Trophoblast cell (in vitro differentiated cells and primary cell): ENCODE results near the gene CTDSP2.

Experiments
- DNase-seq, 2 donors: peaks; one replicate each; pipeline ENCODE4 v3.0.0-alpha.2; 2016
- H2AFZ ChIP-seq: 2 replicates; pipeline ENCODE4 v1.6.1; 2013; ENCODE audit warnings: low read length, moderate library complexity, mild to moderate bottlenecking; ENCODE audit not compliant: insufficient read depth, poor library complexity
- H2AK5ac ChIP-seq: 2 replicates; pipeline ENCODE4 v1.6.1; 2013; ENCODE audit warnings: mild to moderate bottlenecking, low read length
- H2BK120ac ChIP-seq: 2 replicates; pipeline ENCODE4 v1.6.1; 2013; ENCODE audit warnings: low read length, mild to moderate bottlenecking, moderate library complexity; ENCODE audit not compliant: insufficient read depth, poor library complexity
- H2BK12ac ChIP-seq: 2 replicates; pipeline ENCODE4 v1.6.1; 2013; ENCODE audit warnings: mild to moderate bottlenecking, low read length, moderate library complexity
- H2BK5ac ChIP-seq: 2 replicates; pipeline ENCODE4 v1.6.1; 2013; ENCODE audit warnings: low read length, low read depth, moderate library complexity, mild to moderate bottlenecking; ENCODE audit not compliant: poor library complexity
- H3K14ac ChIP-seq: 2 replicates; pipeline ENCODE4 v1.6.1; 2013; ENCODE audit warnings: mild to moderate bottlenecking, low read length
- H3K18ac ChIP-seq: 2 replicates; pipeline ENCODE4 v1.6.1; 2013; ENCODE audit warnings: mild to moderate bottlenecking, low read length
- H3K23ac ChIP-seq: 2 replicates; pipeline ENCODE4 v1.6.1; 2013; ENCODE audit warnings: low read length
- H3K27ac ChIP-seq: 2 replicates; pipeline ENCODE4 v1.5.1; 2013; ENCODE audit warnings: low read depth, mild to moderate bottlenecking, inconsistent platforms, low read length, moderate library complexity
- H3K27me3 ChIP-seq: 2 replicates; pipeline ENCODE4 v1.6.1; 2013; ENCODE audit warnings: inconsistent platforms, mild to moderate bottlenecking, low read length, moderate library complexity; ENCODE audit not compliant: insufficient read depth
- H3K36me3 ChIP-seq, 2 experiments: 1 replicate in 1 of 2; 2 replicates in 1 of 2; pipeline ENCODE4 v1.6.1; 2013; ENCODE audit warnings: low read length in 2 of 2, mild to moderate bottlenecking in 2 of 2, moderate library complexity in 1 of 2; ENCODE audit not compliant: insufficient read depth in 2 of 2, control insufficient read depth in 1 of 2
- H3K4ac ChIP-seq: 2 replicates; pipeline ENCODE4 v1.6.1; 2013; ENCODE audit warnings: low read depth, mild to moderate bottlenecking, low read length, moderate library complexity
- H3K4me1 ChIP-seq, 2 experiments: 1 replicate in 1 of 2; 2 replicates in 1 of 2; pipeline ENCODE4 v1.6.1; 2013; ENCODE audit warnings: low read length in 2 of 2, mild to moderate bottlenecking in 2 of 2, moderate library complexity in 1 of 2; ENCODE audit not compliant: insufficient read depth in 2 of 2, control insufficient read depth in 1 of 2
- H3K4me2 ChIP-seq: 2 replicates; pipeline ENCODE4 v1.6.1; 2013; ENCODE audit warnings: inconsistent platforms, mild to moderate bottlenecking, low read length, moderate library complexity
- H3K4me3 ChIP-seq: 2 replicates; pipeline ENCODE4 v1.5.1; 2013; ENCODE audit warnings: mild to moderate bottlenecking, low read depth, low read length, inconsistent platforms
- H3K79me1 ChIP-seq: one replicate; pipeline ENCODE4 v1.6.1; 2013; ENCODE audit warnings: low read length
- H3K79me2 ChIP-seq: 2 replicates; pipeline ENCODE4 v1.6.1; 2013; ENCODE audit warnings: low read length, mild to moderate bottlenecking; ENCODE audit not compliant: control insufficient read depth, insufficient read depth, poor library complexity
- H3K9ac ChIP-seq: 2 replicates; pipeline ENCODE4 v1.6.1; 2013; ENCODE audit warnings: mild to moderate bottlenecking, low read length
- H3K9me3 ChIP-seq: 2 replicates; pipeline ENCODE4 v1.6.1; 2013; ENCODE audit warnings: low read depth, mild to moderate bottlenecking, control low read depth, inconsistent platforms, low read length; ENCODE audit not compliant: insufficient read depth
- H4K12ac ChIP-seq: 2 replicates; pipeline ENCODE4 v1.6.1; 2013; ENCODE audit warnings: low read depth, mild to moderate bottlenecking, low read length, moderate library complexity
- H4K8ac ChIP-seq: 2 replicates; pipeline ENCODE4 v1.6.1; 2013; ENCODE audit warnings: low read depth, mild to moderate bottlenecking, low read length, moderate library complexity
- H4K91ac ChIP-seq: one replicate; pipeline ENCODE4 v1.6.1; 2013; ENCODE audit warnings: low read depth, mild to moderate bottlenecking, low read length, moderate library complexity
- WGBS: extraction: QIAGEN DNeasy Blood & Tissue Kit; methylation state at CpG from one replicate; pipeline ENCODE4 v1.1.7; 2013; ENCODE audit warnings: missing lambda C conversion rate; ENCODE audit not compliant: insufficient read length, insufficient coverage; ENCODE audit errors: extremely low coverage; 5-methylcytosine and 5-hydroxymethylcytosine counted together

CTDSP2 gene

DNA sequence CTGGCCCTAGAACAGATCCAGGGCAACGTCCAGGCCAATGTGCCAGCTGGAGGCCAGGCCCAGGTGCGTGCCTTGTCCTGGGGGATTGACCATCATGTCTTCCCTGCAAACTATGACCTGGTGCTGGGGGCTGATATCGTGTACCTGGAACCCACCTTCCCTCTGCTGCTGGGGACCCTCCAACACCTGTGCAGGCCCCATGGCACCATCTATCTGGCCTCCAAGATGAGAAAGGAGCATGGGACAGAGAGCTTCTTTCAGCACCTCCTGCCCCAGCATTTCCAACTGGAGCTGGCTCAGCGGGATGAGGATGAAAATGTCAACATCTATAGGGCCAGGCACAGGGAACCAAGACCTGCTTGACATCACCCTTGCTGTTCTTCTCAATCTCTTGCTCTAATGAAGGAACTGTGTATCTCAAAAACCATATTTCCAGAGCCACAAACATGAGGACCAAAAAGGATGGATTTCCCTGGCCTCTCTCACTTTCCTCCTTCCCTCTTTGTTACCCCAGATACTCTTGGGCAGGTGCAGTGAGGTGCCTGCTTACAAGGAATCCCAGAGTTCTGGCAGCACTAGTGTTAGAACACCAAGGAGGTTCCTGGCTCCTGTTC is 66.1 kb downstream of the CTDSP2 start:
- H3K27me3 ChIP-seq: no peaks in the 10 kb centered on the region
- no peak overlapping the region for H3K14ac ChIP-seq
- H3K4ac ChIP-seq: no peak overlapping the region
- no peak overlapping the region for H3K27ac ChIP-seq
- H4K12ac ChIP-seq: no peak overlapping the region
- no peak overlapping the region for H2AK5ac ChIP-seq
- H3K79me1 ChIP-seq: peaks cover 3% of the 10 kb centered on the region
- no CpG with 5 or more reads among the region's 4 CpGs for WGBS
- no peak overlapping the region for H4K91ac ChIP-seq
- H2BK5ac ChIP-seq: no peak overlapping the region
- no peak overlapping the region for H2AFZ ChIP-seq
- no peaks in the 10 kb centered on the region for H3K9me3 ChIP-seq
- no peak overlapping the region for H3K18ac ChIP-seq
- H3K36me3 ChIP-seq: peaks cover 0 to 2% of the 10 kb centered on the region in 2 experiments
- H4K8ac ChIP-seq: no peak overlapping the region
- H2BK12ac ChIP-seq: no peak overlapping the region
- H3K4me2 ChIP-seq: no peak overlapping the region
- peaks cover 7% of the 10 kb centered on the region for H3K79me2 ChIP-seq
- H3K4me3 ChIP-seq: no peak overlapping the region
- H2BK120ac ChIP-seq: no peak overlapping the region
- no peak overlapping the region for H3K23ac ChIP-seq
- H3K9ac ChIP-seq: no peak overlapping the region
- peaks cover 0 to 3% of the 10 kb centered on the region in 2 experiments for H3K4me1 ChIP-seq
- no peak for DNase-seq

DNA sequence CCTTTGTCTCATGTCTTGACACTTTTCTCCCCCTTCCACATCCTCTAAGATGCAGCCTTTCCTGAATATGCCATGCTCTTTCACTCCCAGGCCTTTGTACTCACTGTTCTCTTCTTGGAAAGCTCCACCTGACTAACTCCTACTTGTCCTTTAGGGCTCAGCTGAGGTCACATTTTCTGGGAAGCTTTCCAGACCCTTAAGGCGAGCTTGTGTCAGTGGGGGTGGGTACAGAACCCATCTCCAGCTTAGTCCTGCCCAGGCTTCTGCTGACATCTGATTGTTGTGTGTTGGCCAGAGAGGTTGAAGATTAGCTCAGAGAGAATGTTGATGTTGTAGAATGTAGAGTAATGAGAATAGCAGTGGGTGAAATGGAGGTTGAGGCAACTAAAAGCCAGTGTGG is 66.8 kb downstream of the CTDSP2 start:
- no peak overlapping the region for H3K18ac ChIP-seq
- no peak overlapping the region for H2BK12ac ChIP-seq
- no peak overlapping the region for H2AFZ ChIP-seq
- H4K91ac ChIP-seq: no peak overlapping the region
- H3K79me1 ChIP-seq: peaks cover 3% of the 10 kb centered on the region
- H2BK120ac ChIP-seq: no peak overlapping the region
- no peaks in the 10 kb centered on the region for H3K27me3 ChIP-seq
- H3K23ac ChIP-seq: no peak overlapping the region
- no peaks in the 10 kb centered on the region for H3K36me3 ChIP-seq
- peaks cover 7% of the 10 kb centered on the region for H3K79me2 ChIP-seq
- H3K14ac ChIP-seq: no peak overlapping the region
- no peak overlapping the region for H2AK5ac ChIP-seq
- H3K4me3 ChIP-seq: no peak overlapping the region
- H3K9me3 ChIP-seq: no peaks in the 10 kb centered on the region
- no peak for DNase-seq
- no CpG with 5 or more reads among the region's 1 CpG for WGBS
- peaks cover 0 to 3% of the 10 kb centered on the region in 2 experiments for H3K4me1 ChIP-seq
- H3K4ac ChIP-seq: no peak overlapping the region
- H3K27ac ChIP-seq: no peak overlapping the region
- H3K4me2 ChIP-seq: no peak overlapping the region
- no peak overlapping the region for H3K9ac ChIP-seq
- no peak overlapping the region for H2BK5ac ChIP-seq
- H4K8ac ChIP-seq: no peak overlapping the region
- H4K12ac ChIP-seq: no peak overlapping the region

- H3K79me2 ChIP-seq: peaks cover 4% of the 10 kb centered on the region
- peaks cover 0 to 1% of the 10 kb centered on the region in 2 experiments for H3K4me1 ChIP-seq
- H2AK5ac ChIP-seq: no peak overlapping the region
- H3K9me3 ChIP-seq: no peaks in the 10 kb centered on the region
- H3K36me3 ChIP-seq: no peaks in the 10 kb centered on the region
- H3K14ac ChIP-seq: no peak overlapping the region
- H3K27ac ChIP-seq: no peak overlapping the region
- no peak overlapping the region for H3K23ac ChIP-seq
- H3K18ac ChIP-seq: no peak overlapping the region
- H3K9ac ChIP-seq: no peak overlapping the region
- H2BK120ac ChIP-seq: no peak overlapping the region
- no peak overlapping the region for H4K91ac ChIP-seq
- DNase-seq: no peak
- no peak overlapping the region for H3K4me2 ChIP-seq
- no CpG with 5 or more reads among the region's 7 CpGs for WGBS
- no peak overlapping the region for H3K4ac ChIP-seq
- H3K4me3 ChIP-seq: no peak overlapping the region
- no peak overlapping the region for H4K12ac ChIP-seq
- H2BK12ac ChIP-seq: no peak overlapping the region
- peaks cover 4% of the 10 kb centered on the region for H3K79me1 ChIP-seq
- H2AFZ ChIP-seq: no peak overlapping the region
- no peaks in the 10 kb centered on the region for H3K27me3 ChIP-seq
- no peak overlapping the region for H2BK5ac ChIP-seq
- no peak overlapping the region for H4K8ac ChIP-seq
Observed at GRCh38 chr12:57777911-57778310, 68.6 kb downstream of the CTDSP2 start.

GRCh38 chr12:57777367-57777766 is 69.2 kb downstream of the CTDSP2 start:
- no CpG with 5 or more reads among the region's 7 CpGs for WGBS
- H2AFZ ChIP-seq: no peak overlapping the region
- H3K79me1 ChIP-seq: peaks cover 6% of the 10 kb centered on the region
- H3K18ac ChIP-seq: no peak overlapping the region
- no peaks in the 10 kb centered on the region for H3K27me3 ChIP-seq
- no peak overlapping the region for H2BK120ac ChIP-seq
- H3K14ac ChIP-seq: no peak overlapping the region
- H4K12ac ChIP-seq: no peak overlapping the region
- peaks cover 4% of the 10 kb centered on the region for H3K79me2 ChIP-seq
- no peak overlapping the region for H2BK5ac ChIP-seq
- H3K36me3 ChIP-seq: no peaks in the 10 kb centered on the region
- DNase-seq: no peak
- H3K9me3 ChIP-seq: no peaks in the 10 kb centered on the region
- H3K23ac ChIP-seq: no peak overlapping the region
- H3K4ac ChIP-seq: no peak overlapping the region
- no peak overlapping the region for H3K27ac ChIP-seq
- peaks cover 0 to 2% of the 10 kb centered on the region in 2 experiments for H3K4me1 ChIP-seq
- no peak overlapping the region for H2AK5ac ChIP-seq
- no peak overlapping the region for H2BK12ac ChIP-seq
- no peak overlapping the region for H3K4me3 ChIP-seq
- H3K4me2 ChIP-seq: no peak overlapping the region
- no peak overlapping the region for H4K8ac ChIP-seq
- H3K9ac ChIP-seq: no peak overlapping the region
- no peak overlapping the region for H4K91ac ChIP-seq
